ENCODE measurements around the gene MTMR1. TPM values are rescaled to one million over a fixed set of nuclear protein-coding genes. Genes with fewer than 3 reads are reported as not detected.

Gene MTMR1
- total RNA-seq, 1 donor from 2014 or later = 34.6 TPM

GRCh38 chrX:150774798-150775568, 81.8 kb downstream of the MTMR1 start:
- no peak for DNase-seq (ENCODE audit: low spot score in 2 of 2)
- no peak for FAIRE-seq

DNA sequence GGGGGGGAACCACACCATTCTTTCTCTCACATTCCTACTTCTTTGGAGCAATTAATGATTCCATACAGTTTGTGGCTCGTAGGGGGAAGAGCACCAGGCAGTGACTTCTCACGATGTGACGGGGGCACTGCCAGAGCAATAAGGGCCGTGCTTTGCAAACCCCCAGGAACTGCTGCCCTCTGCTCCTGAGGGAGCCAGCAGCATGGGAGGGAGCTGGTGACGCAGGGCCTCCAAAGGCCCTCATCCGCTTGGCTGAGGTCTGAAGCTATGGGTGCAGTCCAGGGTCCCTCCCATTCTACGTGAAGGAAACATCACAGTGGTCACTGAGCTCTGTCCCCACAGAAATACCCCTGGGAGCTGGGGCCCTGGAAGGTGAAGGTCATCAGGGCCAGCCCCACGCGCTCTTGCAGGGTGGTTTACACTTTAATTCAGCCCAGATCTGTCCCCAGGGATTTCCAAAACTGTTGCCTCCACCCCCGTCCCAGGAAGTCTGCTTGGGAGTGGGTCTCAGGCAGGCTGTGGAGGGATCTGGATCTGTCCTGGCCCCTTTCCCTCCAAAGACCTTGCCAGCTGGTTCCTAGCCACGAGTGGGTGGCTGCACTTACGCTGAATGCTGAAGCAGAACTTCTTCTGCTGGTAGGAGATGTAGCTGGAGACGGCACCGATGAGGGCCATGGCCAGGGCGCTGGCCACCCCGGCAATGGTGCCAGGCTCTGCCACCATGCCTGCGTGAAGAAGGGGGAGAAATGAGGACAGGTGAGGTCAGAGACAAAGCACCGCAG, 82.6 kb downstream of the MTMR1 start:
- DNase-seq (ENCODE audit: low spot score in 2 of 2) (no peak), FAIRE-seq (no peak)

DNA sequence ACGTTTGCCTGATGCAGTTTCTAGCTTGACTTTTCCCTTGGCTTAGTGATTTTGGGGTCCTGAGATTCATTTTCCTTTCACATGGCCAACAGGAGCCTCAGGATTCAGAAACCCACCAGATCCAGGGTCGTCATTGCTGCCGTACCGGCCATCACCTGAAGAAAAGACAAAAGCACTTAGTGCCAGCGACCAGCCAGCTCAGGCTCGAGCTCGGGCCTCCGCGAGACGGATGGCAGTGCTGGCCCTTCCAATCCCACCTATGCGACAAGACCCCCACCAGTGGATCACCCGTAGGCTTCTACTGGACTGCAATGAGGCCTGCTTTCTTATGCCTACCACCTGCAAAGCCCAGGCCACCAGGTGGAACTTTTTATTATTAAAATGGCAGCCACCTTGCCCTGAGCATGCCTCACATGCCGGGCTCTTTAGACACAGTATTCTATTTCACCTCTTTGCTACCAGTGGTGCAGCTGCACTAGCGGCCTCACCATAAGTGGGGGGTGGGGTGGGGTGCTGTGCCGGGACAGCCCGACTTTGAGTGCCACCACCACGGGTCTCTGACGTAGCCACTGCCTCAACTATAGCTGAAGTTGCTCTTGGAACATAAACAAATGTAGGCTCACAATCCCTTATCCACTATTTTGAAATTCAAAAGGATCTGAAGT, 84.3 kb downstream of the MTMR1 start:
- no peak for DNase-seq (ENCODE audit: low spot score in 2 of 2)
- FAIRE-seq = no peak

GRCh38 chrX:150779385-150779784, 86.2 kb downstream of the MTMR1 start:
- DNase-seq (ENCODE audit: low spot score in 2 of 2) = no peak
- no peak for FAIRE-seq

GRCh38 chrX:150781677-150782076, 88.5 kb downstream of the MTMR1 start:
- DNase-seq (ENCODE audit: low spot score in 2 of 2) (no peak), FAIRE-seq (no peak)

DNA sequence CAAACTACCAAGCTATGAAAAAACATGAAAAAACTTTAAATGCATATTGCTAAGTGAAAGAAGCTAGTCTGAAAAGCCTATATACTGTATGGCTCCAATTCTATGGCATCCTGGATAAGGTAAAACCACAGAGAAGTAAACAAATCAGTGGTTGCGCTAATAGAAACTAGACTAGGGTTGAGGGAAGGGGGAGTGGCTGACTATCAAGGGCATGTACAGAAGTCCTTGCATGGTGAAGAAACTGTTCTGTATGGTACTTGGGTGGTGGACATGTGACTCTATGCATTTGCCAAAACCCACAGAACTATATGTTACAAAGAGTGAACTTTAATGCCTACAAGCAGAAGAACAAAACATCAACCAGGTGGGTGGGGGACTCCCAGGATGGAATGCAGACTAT, 96.8 kb downstream of the MTMR1 start:
- DNase-seq (ENCODE audit: low spot score in 2 of 2) (no peak), FAIRE-seq (no peak)

GRCh38 chrX:150792949-150793527, 99.8 kb downstream of the MTMR1 start:
- no peak for FAIRE-seq
- no peak for DNase-seq (ENCODE audit: low spot score in 2 of 2)

GRCh38 chrX:150805736-150806135, 112.5 kb downstream of the MTMR1 start:
- DNase-seq (ENCODE audit: low spot score in 2 of 2) = no peak

DNA sequence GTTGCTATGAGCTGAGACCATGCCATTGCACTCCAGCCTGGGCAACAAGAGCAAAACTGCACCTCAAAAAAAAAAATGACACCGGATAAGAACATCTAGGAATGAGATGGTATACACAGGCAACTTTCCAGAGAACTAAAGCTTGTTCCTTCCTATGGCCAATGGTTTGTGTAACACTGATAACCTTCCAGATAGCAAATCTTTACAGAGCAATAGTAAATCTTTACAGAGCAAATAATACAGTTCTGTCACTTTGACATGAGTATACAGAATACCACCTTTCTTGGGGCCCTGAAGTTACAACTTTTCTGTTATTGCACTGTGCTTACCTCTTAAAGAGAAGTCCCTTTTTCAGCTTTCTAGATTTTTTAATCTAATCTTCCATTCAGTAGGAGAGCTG, 113.6 kb downstream of the MTMR1 start:
- DNase-seq (ENCODE audit: low spot score in 2 of 2) = no peak
- FAIRE-seq = no peak

More at GRCh38 chrX:150805736-150806135, 112.5 kb downstream of the MTMR1 start:
- FAIRE-seq = no peak

- FAIRE-seq (no peak), DNase-seq (ENCODE audit: low spot score in 2 of 2) (no peak)
These were observed 120.7 kb downstream of the MTMR1 start for GRCh38 chrX:150813922-150814321.

Other genes with a start within 250 kb of the MTMR1 start
- gene MTM1, start 124.8 kb upstream of the MTMR1 start, total RNA-seq = 10.2 TPM
- gene CD99L2, start 205.3 kb downstream of the MTMR1 start, total RNA-seq = 33.0 TPM

Data from frontal cortex (tissue), 4 donors.